ENCODE results near the gene SEC24D. TPM values are rescaled to one million over a fixed set of nuclear protein-coding genes. Genes with fewer than 3 reads are reported as not detected.
"Not testable (repeated sequence)": the region's sequence is repeated elsewhere in the genome, so short reads cannot be mapped to it uniquely, and the experiment has no call there.

SEC24D gene
- total RNA-seq, 1 experiment from 2014 or later, result 35.8 TPM

DNA sequence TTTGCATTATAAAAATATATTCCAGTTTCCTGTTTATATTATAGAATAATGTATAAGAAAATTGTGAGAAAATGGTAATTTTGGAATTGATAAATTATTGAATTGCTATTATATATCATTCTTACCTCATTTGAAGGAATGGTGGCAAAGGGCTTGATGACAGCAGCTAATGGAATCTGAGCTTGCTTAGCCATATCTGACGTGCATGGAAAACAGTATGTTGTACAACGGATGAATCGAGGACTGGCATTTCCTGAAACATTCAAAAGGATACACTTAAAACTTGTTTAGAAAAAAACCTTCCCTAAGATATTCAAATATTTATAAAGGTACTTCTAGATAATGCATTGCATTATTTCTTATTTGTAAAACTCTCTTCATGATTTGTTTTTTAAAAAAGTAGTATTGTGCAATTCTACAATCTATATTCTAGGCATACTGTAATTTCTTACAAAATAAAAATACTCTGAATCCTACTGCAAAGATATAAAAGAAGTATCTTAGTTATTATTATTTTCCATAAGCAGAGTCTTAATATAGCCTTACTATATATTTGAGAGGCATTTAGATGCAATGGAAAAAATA lies 38.3 kb downstream of the SEC24D start:
- TF ChIP-seq, protein P1, sequence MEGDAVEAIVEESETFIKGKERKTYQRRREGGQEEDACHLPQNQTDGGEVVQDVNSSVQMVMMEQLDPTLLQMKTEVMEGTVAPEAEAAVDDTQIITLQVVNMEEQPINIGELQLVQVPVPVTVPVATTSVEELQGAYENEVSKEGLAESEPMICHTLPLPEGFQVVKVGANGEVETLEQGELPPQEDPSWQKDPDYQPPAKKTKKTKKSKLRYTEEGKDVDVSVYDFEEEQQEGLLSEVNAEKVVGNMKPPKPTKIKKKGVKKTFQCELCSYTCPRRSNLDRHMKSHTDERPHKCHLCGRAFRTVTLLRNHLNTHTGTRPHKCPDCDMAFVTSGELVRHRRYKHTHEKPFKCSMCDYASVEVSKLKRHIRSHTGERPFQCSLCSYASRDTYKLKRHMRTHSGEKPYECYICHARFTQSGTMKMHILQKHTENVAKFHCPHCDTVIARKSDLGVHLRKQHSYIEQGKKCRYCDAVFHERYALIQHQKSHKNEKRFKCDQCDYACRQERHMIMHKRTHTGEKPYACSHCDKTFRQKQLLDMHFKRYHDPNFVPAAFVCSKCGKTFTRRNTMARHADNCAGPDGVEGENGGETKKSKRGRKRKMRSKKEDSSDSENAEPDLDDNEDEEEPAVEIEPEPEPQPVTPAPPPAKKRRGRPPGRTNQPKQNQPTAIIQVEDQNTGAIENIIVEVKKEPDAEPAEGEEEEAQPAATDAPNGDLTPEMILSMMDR (conservative IDR thresholded peaks at IDR 0.05; ENCODE audit: low read depth, low read length), result no peak
- no peak for TF ChIP-seq EZH2 (IDR thresholded peaks at IDR 0.05; ENCODE audit: borderline replicate concordance, low read depth, low read length, poor library complexity, severe bottlenecking)
- no peaks in the 10 kb centered on the region for H3K27me3 ChIP-seq (replicated peaks; ENCODE audit: insufficient read depth, low read depth, low read length, poor library complexity)
- CTCF ChIA-PET, result no interaction called here
- no peaks in the 10 kb centered on the region for H3K4me1 ChIP-seq (ENCODE audit: insufficient read depth, low read length, poor library complexity, severe bottlenecking)
- POLR2A ChIA-PET (ENCODE audit: low non-redundant PET), result no interaction called here
- H3K4me3 ChIP-seq (ENCODE audit: low read depth, low read length, poor library complexity, severe bottlenecking), result no peak overlapping the region
- intact Hi-C loops (cut with micrococcal nuclease; ENCODE audit: unreplicated experiment), result no loop called here
- no TSS peak for BruUV-seq (replicated peaks)
- DNase-seq (ENCODE audit: low spot score), result no peak
- peaks cover 29% of the 10 kb centered on the region for H3K36me3 ChIP-seq (ENCODE audit: insufficient read depth, low read length, poor library complexity, severe bottlenecking)
- no peak overlapping the region for H3K27ac ChIP-seq (ENCODE audit: low read depth, low read length, poor library complexity, severe bottlenecking)
- no peaks in the 10 kb centered on the region for H3K9me3 ChIP-seq (ENCODE audit: low read depth, low read length, poor library complexity, severe bottlenecking)

DNA sequence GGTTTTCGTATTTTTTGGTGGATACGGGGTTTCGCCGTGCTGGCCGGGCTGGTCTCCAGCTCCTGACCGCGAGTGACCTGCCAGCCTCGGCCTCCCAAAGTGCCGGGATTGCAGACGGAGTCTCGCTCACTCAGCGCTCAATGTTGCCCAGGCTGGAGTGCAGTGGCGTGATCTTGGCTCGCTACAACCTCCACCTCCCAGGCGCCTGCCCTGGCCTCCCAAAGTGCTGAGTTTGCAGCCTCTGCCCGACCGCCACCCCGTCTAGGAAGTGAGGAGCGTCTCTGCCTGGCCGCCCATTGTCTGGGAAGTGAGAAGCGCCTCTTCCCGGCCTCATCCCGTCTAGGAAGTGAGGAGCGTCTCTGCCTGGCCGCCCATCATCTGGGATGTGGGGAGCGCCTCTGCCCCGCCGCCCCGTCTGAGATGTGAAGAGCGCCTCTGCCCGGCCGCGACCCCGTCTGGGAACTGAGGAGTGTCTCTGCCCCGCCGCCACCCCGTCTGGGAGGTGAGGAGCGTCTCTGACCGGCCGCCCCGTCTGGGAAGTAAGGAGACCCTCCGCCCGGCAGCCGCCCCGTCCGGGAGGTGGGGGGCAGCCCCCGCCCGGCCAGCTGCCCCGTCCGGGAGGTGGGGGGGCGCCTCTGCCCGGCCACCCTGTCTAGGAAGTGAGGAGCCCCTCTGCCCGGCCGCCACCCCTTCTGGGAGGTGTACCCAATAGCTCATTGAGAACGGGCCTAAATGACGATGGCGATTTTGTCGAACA lies 44.1 kb downstream of the SEC24D start:
- BruUV-seq (replicated peaks); POLR2A ChIA-PET (ENCODE audit: low non-redundant PET); H3K4me1 ChIP-seq (ENCODE audit: insufficient read depth, low read length, poor library complexity, severe bottlenecking); H3K4me3 ChIP-seq (ENCODE audit: low read depth, low read length, poor library complexity, severe bottlenecking); CTCF ChIA-PET; DNase-seq (ENCODE audit: low spot score); H3K27me3 ChIP-seq (replicated peaks; ENCODE audit: insufficient read depth, low read depth, low read length, poor library complexity); H3K9me3 ChIP-seq (ENCODE audit: low read depth, low read length, poor library complexity, severe bottlenecking); H3K27ac ChIP-seq (ENCODE audit: low read depth, low read length, poor library complexity, severe bottlenecking); intact Hi-C loops (cut with micrococcal nuclease; ENCODE audit: unreplicated experiment): not testable (repeated sequence)
- H3K36me3 ChIP-seq (ENCODE audit: insufficient read depth, low read length, poor library complexity, severe bottlenecking), result peaks cover 17% of the 10 kb centered on the region

DNA sequence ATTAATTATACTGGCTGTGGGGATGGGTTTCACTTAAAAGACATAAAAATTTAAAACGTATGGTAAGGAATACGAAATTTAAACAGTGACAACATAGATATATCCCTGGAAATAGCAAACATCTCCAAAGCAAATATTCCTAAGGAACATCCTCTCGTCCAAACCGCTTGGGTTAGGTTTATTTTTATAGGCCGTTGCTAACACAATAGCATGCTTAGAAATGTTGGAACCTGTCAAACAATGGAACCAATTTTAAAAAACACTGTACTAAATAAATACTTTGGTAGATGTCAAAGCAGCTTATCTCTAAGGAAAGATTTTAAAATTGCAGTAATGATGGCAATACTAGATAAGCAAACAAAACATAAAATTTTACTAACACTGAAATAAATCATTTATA lies 45.4 kb downstream of the SEC24D start:
- intact Hi-C loops (cut with micrococcal nuclease; ENCODE audit: unreplicated experiment), result no loop called here
- ChIA-PET POLR2A (ENCODE audit: low non-redundant PET) (no interaction called here), CTCF (no interaction called here)
- no peak for DNase-seq (ENCODE audit: low spot score)
- no peaks in the 10 kb centered on the region for H3K4me1 ChIP-seq (ENCODE audit: insufficient read depth, low read length, poor library complexity, severe bottlenecking)
- no peak overlapping the region for H3K27ac ChIP-seq (ENCODE audit: low read depth, low read length, poor library complexity, severe bottlenecking)
- no peaks in the 10 kb centered on the region for H3K27me3 ChIP-seq (replicated peaks; ENCODE audit: insufficient read depth, low read depth, low read length, poor library complexity)
- H3K9me3 ChIP-seq (ENCODE audit: low read depth, low read length, poor library complexity, severe bottlenecking), result no peaks in the 10 kb centered on the region
- no TSS peak for BruUV-seq (replicated peaks)
- TF ChIP-seq, protein P1 (conservative IDR thresholded peaks at IDR 0.05; ENCODE audit: low read depth, low read length), result no peak
- TF ChIP-seq EZH2 (IDR thresholded peaks at IDR 0.05; ENCODE audit: borderline replicate concordance, low read depth, low read length, poor library complexity, severe bottlenecking), result no peak
- peaks cover 4% of the 10 kb centered on the region for H3K36me3 ChIP-seq (ENCODE audit: insufficient read depth, low read length, poor library complexity, severe bottlenecking)
- H3K4me3 ChIP-seq (ENCODE audit: low read depth, low read length, poor library complexity, severe bottlenecking), result no peak overlapping the region

DNA sequence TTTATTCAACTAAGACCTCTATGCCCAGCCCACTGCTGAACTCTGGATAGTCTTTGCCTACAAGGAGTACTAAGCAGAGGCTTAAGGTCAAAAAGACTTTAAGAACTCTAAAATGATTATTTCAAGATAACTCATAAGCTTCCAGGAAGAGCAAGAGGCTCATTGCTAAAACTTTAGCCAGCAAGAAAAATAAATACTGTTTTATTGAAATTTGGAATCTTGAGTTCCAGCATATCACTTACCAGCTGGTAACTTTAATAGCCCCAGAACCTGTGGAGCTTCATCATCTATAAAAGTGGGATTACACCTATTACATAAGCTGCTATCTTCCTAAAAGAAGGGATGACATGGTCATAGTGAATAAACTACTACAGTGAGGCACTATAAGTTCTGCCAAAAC lies 47.0 kb downstream of the SEC24D start:
- POLR2A ChIA-PET (ENCODE audit: low non-redundant PET), result no interaction called here
- TF ChIP-seq, protein P1 (conservative IDR thresholded peaks at IDR 0.05; ENCODE audit: low read depth, low read length), result no peak
- no peak for TF ChIP-seq EZH2 (IDR thresholded peaks at IDR 0.05; ENCODE audit: borderline replicate concordance, low read depth, low read length, poor library complexity, severe bottlenecking)
- H3K9me3 ChIP-seq (ENCODE audit: low read depth, low read length, poor library complexity, severe bottlenecking), result no peaks in the 10 kb centered on the region
- no peak overlapping the region for H3K4me3 ChIP-seq (ENCODE audit: low read depth, low read length, poor library complexity, severe bottlenecking)
- no peaks in the 10 kb centered on the region for H3K27me3 ChIP-seq (replicated peaks; ENCODE audit: insufficient read depth, low read depth, low read length, poor library complexity)
- no peaks in the 10 kb centered on the region for H3K36me3 ChIP-seq (ENCODE audit: insufficient read depth, low read length, poor library complexity, severe bottlenecking)
- H3K4me1 ChIP-seq (ENCODE audit: insufficient read depth, low read length, poor library complexity, severe bottlenecking), result peaks cover 1% of the 10 kb centered on the region
- no TSS peak for BruUV-seq (replicated peaks)
- CTCF ChIA-PET, result no interaction called here
- no peak for DNase-seq (ENCODE audit: low spot score)
- intact Hi-C loops (cut with micrococcal nuclease; ENCODE audit: unreplicated experiment), result no loop called here
- no peak overlapping the region for H3K27ac ChIP-seq (ENCODE audit: low read depth, low read length, poor library complexity, severe bottlenecking)

Measured in A673 (cell line).